Upper lobe of right lung (tissue), 1 donor: Measurements from ENCODE around the gene ATP1B1. TPM values are rescaled to one million over a fixed set of nuclear protein-coding genes. Genes with fewer than 3 reads are reported as not detected.
A peak's percentile ranks its signal among the peaks of the same experiment; 100 is the strongest.

Experiments used
- ATAC-seq: fragments of 200-7000 bp; cut with Tn5 transposase; one replicate; pipeline ENCODE4 v1.9.1; 2020; ENCODE audit warnings: mild to moderate bottlenecking, moderate library complexity
- DNase-seq: peaks from one replicate; pipeline ENCODE4 v3.0.0-alpha.2; 2020
- H3K27ac ChIP-seq: fragments of 200-600 bp; one replicate; pipeline ENCODE4 v1.8.0; 2022
- H3K27me3 ChIP-seq: fragments of 200-600 bp; one replicate; pipeline ENCODE4 v1.8.0; 2022; ENCODE audit warnings: mild to moderate bottlenecking
- H3K36me3 ChIP-seq: fragments of 200-600 bp; one replicate; pipeline ENCODE4 v1.8.0; 2022
- H3K4me1 ChIP-seq: fragments of 200-600 bp; one replicate; pipeline ENCODE4 v1.8.0; 2022
- H3K4me3 ChIP-seq: fragments of 200-600 bp; one replicate; pipeline ENCODE4 v1.8.0; 2022; ENCODE audit warnings: mild to moderate bottlenecking
- H3K9me3 ChIP-seq: fragments of 200-600 bp; one replicate; pipeline ENCODE4 v1.8.0; 2022
- intact Hi-C: fragments of 100-400 bp; cut with DNase I; formaldehyde crosslinking; loops from one replicate; pipeline ENCODE4 v1.11.0; 2022
- total RNA-seq: library from RNA; stranded (reverse); fragmentation: NEBNext Ultra II Directional; extraction: Animal tissue kit (Norgen Biotek cat#: 25700); gene quantifications from one replicate; pipeline ENCODE4 v1.2.1, GENCODE V29; 2021
- TF ChIP-seq, protein P1 (sequence below): fragments of 200-600 bp; IDR thresholded peaks from one replicate; pipeline ENCODE4 v1.8.0; 2022; ENCODE audit warnings: antibody characterized with exemption
- donor health status: DM: no; HTN: yes; CAD: no; lungs with severe emphysema.

ATP1B1 gene
- total RNA-seq, 1 donor from 2014 or later: 192 TPM

DNA sequence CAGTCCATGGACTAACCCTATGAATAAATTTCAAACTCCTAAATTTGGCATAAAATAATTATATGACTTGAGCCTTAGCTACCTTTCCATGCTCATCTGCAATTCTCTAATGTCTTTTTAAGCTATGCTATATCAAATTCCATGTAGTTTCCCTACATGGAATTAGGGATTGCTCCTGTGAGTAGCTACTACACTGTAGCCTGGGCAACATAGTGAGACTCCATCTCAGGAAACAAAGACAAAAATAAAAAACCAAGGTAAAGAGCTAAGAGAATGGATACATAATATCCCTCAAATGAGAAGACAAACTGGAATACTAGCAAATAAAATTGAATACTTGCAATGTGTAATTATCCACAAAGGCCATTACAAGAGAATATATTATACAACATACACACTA is 37.5 kb downstream of the ATP1B1 start:
- DNase-seq (no peak), ATAC-seq (no peak)
- Histone ChIP-seq H3K27ac (no peak overlapping the region), H3K36me3 (no peaks in the 10 kb centered on the region), H3K4me1 (no peaks in the 10 kb centered on the region), H3K27me3 (no peaks in the 10 kb centered on the region), H3K4me3 (no peak overlapping the region), H3K9me3 (no peaks in the 10 kb centered on the region)
- intact Hi-C loops: no loop called here
- TF ChIP-seq, protein P1, sequence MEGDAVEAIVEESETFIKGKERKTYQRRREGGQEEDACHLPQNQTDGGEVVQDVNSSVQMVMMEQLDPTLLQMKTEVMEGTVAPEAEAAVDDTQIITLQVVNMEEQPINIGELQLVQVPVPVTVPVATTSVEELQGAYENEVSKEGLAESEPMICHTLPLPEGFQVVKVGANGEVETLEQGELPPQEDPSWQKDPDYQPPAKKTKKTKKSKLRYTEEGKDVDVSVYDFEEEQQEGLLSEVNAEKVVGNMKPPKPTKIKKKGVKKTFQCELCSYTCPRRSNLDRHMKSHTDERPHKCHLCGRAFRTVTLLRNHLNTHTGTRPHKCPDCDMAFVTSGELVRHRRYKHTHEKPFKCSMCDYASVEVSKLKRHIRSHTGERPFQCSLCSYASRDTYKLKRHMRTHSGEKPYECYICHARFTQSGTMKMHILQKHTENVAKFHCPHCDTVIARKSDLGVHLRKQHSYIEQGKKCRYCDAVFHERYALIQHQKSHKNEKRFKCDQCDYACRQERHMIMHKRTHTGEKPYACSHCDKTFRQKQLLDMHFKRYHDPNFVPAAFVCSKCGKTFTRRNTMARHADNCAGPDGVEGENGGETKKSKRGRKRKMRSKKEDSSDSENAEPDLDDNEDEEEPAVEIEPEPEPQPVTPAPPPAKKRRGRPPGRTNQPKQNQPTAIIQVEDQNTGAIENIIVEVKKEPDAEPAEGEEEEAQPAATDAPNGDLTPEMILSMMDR: no peak

DNA sequence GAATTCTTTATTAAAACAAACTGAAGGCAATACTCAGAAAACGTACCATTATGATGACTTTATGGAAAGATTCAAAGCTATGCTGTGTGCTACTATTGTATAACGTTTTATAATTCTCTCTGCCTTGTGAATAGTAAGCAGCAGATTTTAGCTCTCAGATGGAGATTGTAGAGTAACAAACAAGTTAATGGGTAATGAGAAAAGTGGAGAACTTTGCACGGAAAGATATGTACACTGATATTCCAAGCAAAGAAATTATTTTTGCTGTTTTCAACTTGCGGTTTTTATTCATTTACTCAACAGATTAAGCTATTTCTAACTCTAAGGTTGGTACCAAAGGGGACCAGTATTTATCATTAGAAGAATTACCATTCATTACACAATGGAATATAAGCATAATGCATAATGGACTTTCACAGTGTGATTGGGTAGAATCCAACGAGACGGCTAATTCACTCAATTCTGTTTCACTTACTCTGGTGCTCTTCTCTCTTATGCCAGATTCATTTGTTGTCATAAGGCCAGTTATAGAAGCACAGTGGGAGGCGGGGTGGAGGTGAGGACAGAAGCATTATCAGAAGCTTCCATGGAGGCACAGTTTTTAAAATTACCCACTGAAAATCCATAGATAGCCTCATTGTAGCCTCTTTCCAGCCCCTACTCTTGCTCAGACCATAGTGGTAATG is 38.6 kb downstream of the ATP1B1 start:
- H3K9me3 ChIP-seq: no peaks in the 10 kb centered on the region
- H3K27ac ChIP-seq: no peak overlapping the region
- no peaks in the 10 kb centered on the region for H3K4me1 ChIP-seq
- H3K36me3 ChIP-seq: no peaks in the 10 kb centered on the region
- H3K4me3 ChIP-seq: no peak overlapping the region
- DNase-seq: no peak
- H3K27me3 ChIP-seq: no peaks in the 10 kb centered on the region
- TF ChIP-seq, protein P1: no peak
- no peak for ATAC-seq
- intact Hi-C loops: no loop called here

DNA sequence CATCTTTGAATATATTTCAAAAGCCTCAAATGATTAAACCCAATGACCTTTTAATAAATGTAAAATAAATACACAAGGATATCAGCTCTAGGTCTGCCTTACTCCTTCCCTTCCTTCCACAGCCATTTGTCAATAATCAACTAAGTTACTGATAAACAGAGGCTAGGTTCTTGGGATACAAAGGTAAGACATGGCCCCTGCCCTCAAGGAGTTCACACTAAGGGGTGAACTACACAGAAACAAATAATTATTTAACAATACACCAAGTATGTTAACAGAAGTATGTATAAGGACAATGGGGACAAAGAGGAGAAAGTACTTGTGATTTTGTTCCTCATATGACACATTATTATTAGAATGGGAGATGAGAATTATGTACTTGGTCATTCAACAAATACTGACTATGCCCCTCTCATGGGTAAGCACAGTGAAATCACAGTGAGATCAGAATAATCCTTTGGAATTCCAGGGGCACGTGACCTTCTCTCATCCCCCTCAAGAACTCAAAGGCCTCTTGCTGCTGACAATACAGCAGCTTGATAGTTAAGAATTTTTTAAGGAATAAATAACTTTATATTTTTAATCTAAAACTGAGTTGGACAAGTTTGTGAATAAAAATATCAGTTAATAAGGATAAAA is 40.2 kb downstream of the ATP1B1 start:
- H3K9me3 ChIP-seq: no peaks in the 10 kb centered on the region
- no peak overlapping the region for H3K27ac ChIP-seq
- no peaks in the 10 kb centered on the region for H3K36me3 ChIP-seq
- DNase-seq (no peak), ATAC-seq (no peak)
- TF ChIP-seq, protein P1: no peak
- intact Hi-C loops: no loop called here
- H3K4me1 ChIP-seq: no peaks in the 10 kb centered on the region
- no peaks in the 10 kb centered on the region for H3K27me3 ChIP-seq
- H3K4me3 ChIP-seq: no peak overlapping the region

DNA sequence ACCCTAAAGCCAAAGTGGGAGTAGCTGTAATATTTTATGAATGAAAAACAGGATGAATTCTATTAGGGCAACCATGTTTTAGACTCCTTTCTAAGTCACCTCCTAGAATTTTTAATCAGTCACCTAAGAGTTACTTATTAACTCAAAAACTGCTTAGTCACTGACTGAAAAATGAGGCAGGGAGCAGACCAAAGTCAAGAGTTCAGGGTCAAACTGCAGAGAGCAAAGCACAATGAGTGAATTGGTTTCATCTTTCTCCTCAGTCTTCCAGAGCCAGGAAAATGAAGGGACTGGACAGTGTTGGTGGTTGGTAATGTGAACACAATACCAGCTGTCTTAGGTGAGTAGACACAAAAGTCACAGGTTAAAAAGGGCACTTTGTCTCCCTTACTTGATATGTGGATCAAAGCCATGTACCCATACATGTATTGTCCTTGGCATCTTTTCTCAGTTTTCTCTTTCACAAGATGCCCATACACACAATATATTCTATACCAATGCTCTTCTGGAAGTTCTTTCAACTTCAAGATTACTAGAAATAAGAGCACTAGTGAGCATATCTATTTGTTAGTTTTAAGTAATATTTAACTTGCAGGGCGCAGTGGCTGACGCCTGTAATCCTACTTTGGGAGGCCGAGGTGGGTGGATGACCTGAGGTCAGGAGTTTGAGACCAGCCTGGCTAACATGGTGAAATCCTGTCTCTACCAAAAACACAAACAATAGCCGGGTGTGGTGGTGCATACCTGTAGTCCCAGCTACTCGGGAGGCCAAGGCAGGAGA is 42.2 kb downstream of the ATP1B1 start:
- no peaks in the 10 kb centered on the region for H3K4me1 ChIP-seq
- DNase-seq (no peak), ATAC-seq (peak; percentile 41)
- no peaks in the 10 kb centered on the region for H3K36me3 ChIP-seq
- intact Hi-C loops: no loop called here
- H3K9me3 ChIP-seq: no peaks in the 10 kb centered on the region
- TF ChIP-seq, protein P1: no peak
- H3K27ac ChIP-seq: no peak overlapping the region
- H3K27me3 ChIP-seq: no peaks in the 10 kb centered on the region
- no peak overlapping the region for H3K4me3 ChIP-seq

DNA sequence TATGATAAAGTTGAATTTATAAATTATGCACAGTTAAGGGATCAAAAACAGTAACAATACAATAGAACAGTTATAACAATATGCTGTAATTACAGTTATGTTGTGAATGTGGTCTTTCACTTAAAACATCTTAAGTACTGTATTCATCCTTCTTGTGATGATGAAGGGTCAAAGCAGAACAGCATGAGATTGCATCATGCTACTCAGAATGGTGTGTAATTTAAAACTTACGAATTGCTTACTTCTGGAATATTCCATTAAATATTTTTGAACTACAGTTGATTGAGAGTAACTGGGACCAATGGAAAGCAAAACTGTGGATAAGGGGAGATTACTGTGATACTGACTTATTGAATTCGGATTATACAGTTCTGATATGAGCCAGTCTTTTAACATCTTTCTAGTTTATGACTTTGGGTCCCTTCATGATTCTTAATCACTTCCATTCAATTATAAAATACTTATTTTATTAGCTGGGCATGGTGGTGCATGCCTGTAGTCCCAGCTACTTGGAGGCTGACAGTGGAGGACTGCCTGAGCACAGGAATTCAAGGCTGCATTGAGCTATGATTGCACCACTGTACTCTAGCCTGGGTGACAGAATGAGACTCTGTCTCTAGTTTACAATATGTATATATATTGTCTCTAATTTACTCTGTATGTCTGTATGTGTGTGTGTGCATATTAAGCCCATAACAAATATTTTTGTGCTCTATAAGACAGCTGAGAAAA is 43.2 kb downstream of the ATP1B1 start:
- Histone ChIP-seq H3K27ac (no peak overlapping the region), H3K27me3 (no peaks in the 10 kb centered on the region), H3K36me3 (no peaks in the 10 kb centered on the region), H3K4me1 (no peaks in the 10 kb centered on the region), H3K4me3 (no peak overlapping the region), H3K9me3 (no peaks in the 10 kb centered on the region)
- TF ChIP-seq, protein P1: no peak
- ATAC-seq: no peak
- intact Hi-C loops: no loop called here
- no peak for DNase-seq
